Hematopoietic multipotent progenitor cell treated with erythropoietin and hydrocortisone succinate and interleukin-3 and kit ligand, for 4 days (in vitro differentiated cells): ENCODE data around the gene FBXW2.

ENCODE experiments used
- DNase-seq: peaks from one replicate; pipeline ENCODE4 v3.0.0-alpha.2; 2015

FBXW2 gene

GRCh38 chr9:120792898-120793765 is at the start of gene FBXW2:
Gene FBXW2, minus strand, starts transcription at chr9:120793416. Its CDS starts 5,158 bp downstream, at chr9:120788258.
- peak; percentile 97 for DNase-seq

DNA sequence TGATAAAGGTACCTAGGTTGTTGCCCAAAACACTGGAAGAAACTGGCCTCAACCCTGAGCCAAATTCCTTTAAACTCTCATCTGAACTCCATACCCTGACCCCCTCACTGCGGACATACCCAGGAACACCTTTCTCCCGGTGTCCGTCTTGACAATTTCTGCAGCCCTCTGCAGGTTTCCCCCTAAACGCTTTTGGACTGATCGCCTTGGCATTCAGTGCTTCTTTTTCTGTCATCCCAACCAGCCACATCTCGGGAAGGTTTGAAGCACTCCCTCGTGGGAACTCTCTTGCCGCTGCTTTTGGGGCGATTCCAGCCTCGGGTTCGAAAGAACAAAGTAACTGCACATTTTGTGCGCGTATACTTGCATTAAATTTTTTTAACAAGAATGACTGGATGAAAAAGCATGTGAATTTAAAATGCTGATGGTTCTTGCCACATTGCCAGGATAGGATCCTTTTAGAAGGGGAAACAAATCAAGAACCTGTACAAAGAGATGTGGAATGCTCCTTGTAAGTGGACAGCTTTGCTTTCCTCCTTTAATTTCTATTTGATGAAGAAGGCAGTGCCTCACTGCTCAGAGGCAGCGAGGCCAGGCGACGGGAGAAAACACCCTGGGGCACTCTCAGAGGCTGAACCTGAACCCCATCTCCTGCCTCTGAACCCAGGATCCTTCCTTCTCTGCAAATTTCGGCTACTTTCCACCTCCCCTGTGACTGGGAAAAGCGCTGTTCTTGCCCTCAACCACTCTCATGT is 48.9 kb upstream of the FBXW2 start:
- peak; percentile 43 for DNase-seq

DNA sequence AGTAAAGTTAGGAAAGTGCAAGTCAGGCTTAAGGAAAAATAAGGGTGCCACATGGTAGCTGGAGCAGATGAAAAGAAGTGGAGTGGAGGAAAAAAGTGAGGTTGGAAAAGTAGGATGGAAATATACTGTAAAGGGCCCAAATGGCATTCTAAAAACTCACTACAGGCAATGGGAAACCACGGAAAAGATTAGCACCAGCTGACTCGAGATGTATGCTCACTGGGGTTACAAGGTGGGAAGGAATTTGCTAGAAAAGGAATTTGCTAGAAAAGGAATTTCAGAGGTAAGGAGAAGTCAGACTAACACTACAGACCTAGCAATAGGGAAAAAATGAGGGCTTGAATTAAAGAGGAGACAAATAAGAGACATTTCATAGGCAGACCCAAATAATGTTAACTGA is 45.9 kb upstream of the FBXW2 start:
- no peak for DNase-seq

GRCh38 chr9:120837921-120838320 is 44.7 kb upstream of the FBXW2 start:
- peak; percentile 73 for DNase-seq

- DNase-seq = no peak
Measured at GRCh38 chr9:120833325-120833724, 40.1 kb upstream of the FBXW2 start.

GRCh38 chr9:120832807-120833206 is 39.6 kb upstream of the FBXW2 start:
- no peak for DNase-seq

- no peak for DNase-seq
Measured at GRCh38 chr9:120830865-120831264, 37.6 kb upstream of the FBXW2 start.

- DNase-seq = no peak
Measured at GRCh38 chr9:120830151-120830550, 36.9 kb upstream of the FBXW2 start.

GRCh38 chr9:120829650-120830049 is 36.4 kb upstream of the FBXW2 start:
- DNase-seq = no peak

DNA sequence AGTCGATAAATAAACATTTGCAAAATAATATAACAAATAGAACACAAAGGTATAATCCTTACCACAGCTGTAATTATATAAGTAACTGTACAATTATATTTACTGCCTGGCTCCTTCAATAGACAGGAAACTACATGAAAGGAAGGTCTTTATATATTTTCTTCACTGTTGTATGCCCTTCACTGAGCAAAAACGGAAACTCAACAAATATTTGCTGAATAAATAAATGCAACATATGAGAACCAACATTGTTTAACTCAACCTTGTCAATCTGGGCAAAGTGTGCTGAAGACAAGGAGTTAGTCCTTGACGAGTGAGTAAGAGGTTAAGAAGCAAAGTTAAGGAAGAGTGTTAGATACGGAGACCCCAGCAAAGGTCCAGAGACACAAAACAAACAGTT is 26.9 kb upstream of the FBXW2 start:
- DNase-seq = no peak

- DNase-seq = no peak
Measured at GRCh38 chr9:120818595-120818994, 25.4 kb upstream of the FBXW2 start.

DNA sequence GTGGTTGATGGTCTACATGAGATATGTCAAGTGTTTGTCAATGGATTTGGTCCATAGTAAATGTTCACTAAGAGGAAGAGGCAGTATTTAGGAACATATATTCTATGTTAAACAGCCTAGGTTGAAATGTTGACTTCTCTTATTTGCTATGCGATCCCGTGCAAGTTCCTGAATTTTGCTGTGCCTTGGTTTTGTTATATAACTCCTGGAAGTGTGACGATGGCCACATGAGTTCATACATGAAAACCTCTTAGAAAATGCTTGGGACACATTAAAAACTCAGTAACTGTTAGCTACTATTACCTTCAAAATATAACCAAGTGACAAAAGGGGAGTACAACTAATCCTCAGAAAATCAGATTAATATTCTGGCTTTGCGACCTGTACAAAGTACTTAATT is 21.9 kb upstream of the FBXW2 start:
- DNase-seq = no peak

DNA sequence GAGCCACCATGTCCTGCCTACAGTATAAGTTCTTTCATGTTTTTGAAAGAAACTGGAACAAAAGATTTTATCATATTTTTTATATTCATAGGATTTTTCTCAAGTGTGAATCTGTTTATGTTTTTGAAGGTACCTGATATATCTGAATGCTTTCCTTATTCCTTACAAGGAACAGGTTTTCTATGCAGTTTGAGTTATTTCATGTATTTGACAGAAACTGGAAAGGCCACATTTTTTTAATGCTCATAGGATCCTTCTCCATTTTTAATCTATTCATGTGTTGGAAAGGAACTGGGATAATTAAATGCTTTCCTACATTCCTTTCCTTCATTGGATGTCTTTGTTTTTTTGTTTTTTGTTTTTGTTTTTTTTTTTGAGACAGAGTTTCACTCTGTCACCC is 15.7 kb upstream of the FBXW2 start:
- DNase-seq = no peak

- no peak for DNase-seq
Measured at GRCh38 chr9:120807607-120808379, 14.6 kb upstream of the FBXW2 start.

- DNase-seq = peak; percentile 22
Measured at GRCh38 chr9:120804784-120805363, 11.7 kb upstream of the FBXW2 start.

DNA sequence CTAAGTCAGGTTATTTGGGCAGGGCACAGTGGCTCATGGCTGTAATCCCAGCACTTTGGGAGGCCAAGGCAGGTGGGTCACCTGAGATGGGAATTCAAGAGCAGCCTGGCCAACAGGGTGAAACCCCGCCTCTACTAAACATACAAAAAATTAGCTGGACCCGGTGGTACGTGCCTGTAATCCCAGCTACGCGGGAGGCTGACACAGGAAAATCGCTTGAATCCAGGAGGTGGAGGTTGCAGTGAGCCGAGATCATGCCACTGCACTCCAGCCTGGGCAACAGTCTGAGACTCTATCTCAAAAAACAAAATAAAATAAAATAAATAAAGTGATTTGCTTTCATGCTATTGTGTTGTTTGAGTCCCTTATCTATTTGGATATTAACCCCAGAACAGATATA is 8.2 kb upstream of the FBXW2 start:
- no peak for DNase-seq

GRCh38 chr9:120791161-120791560 is 2.1 kb downstream of the FBXW2 start:
- DNase-seq = no peak

GRCh38 chr9:120787933-120788332 is 5.3 kb downstream of the FBXW2 start:
- peak; percentile 17 for DNase-seq

- peak; percentile 79 for DNase-seq
Measured at GRCh38 chr9:120783602-120784047, 9.6 kb downstream of the FBXW2 start.

DNA sequence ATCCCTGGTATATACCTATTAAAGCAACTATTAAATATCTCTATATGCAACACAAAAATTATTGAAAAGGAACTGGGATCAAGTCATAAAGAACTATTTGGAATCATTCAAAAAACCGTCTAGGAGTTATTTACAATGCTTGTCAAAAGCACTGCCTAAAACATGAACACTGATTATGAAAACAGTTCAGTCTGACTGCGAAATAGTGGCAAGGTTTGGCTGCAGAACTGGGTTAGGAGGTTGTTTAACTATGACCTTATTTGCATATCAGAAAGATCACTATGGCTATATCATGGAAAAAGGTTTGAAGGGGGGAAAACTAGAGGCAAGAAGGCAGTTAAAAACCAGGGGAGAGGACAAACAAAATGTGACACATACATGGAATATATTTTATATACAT is 12.0 kb downstream of the FBXW2 start:
- no peak for DNase-seq

GRCh38 chr9:120780367-120780766 is 12.8 kb downstream of the FBXW2 start:
- no peak for DNase-seq

- no peak for DNase-seq
Measured at GRCh38 chr9:120779227-120779626, 14.0 kb downstream of the FBXW2 start.

- DNase-seq = no peak
Measured at GRCh38 chr9:120778758-120779157, 14.5 kb downstream of the FBXW2 start.
